GM10266 (cell line): Measurements from ENCODE around the gene SACS.

Experiments
- DNase-seq: peaks from one replicate; pipeline ENCODE4 v3.0.0; 2012; ENCODE audit errors: extremely low spot score
- TF ChIP-seq, protein P1 (sequence below): IDR thresholded peaks from 2 replicates; pipeline ENCODE4 v1.5.1; 2012; ENCODE audit warnings: mild to moderate bottlenecking, low read depth; ENCODE audit not compliant: control insufficient read depth, insufficient read depth; ENCODE audit errors: missing control alignments

SACS gene

DNA sequence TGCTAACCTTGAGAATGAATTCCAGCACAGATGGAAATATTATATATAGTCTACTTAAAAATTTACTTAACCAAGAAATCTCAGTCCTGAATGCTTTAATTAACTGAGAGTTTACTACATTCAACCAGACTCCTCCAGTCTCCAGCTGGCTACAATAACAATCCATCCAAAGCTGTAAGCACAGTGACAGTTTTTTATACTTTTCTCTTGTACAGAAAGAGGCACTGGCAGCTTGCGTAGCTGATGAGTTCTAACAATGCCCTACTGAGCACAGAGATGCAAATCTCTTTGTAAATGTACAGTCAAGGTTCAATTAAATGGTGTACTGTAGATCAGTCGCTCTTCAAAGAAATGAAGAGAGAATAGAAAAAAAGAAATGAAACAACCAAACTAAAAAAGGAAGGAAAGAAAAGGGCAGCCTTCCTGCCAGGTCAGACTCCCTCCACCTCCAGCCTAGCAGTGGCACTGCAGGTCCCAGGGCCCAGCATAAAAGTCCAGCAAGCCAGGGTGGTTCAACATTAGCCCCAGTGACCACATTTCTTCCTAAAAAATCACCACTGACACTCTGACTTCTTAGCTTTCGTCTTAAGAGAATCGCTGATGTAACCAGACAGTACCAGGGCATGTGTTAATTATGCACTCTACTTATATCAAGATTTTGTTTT, 88.4 kb downstream of the SACS start:
- TF ChIP-seq, protein P1, sequence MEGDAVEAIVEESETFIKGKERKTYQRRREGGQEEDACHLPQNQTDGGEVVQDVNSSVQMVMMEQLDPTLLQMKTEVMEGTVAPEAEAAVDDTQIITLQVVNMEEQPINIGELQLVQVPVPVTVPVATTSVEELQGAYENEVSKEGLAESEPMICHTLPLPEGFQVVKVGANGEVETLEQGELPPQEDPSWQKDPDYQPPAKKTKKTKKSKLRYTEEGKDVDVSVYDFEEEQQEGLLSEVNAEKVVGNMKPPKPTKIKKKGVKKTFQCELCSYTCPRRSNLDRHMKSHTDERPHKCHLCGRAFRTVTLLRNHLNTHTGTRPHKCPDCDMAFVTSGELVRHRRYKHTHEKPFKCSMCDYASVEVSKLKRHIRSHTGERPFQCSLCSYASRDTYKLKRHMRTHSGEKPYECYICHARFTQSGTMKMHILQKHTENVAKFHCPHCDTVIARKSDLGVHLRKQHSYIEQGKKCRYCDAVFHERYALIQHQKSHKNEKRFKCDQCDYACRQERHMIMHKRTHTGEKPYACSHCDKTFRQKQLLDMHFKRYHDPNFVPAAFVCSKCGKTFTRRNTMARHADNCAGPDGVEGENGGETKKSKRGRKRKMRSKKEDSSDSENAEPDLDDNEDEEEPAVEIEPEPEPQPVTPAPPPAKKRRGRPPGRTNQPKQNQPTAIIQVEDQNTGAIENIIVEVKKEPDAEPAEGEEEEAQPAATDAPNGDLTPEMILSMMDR, result no peak
- DNase-seq, result no peak

DNA sequence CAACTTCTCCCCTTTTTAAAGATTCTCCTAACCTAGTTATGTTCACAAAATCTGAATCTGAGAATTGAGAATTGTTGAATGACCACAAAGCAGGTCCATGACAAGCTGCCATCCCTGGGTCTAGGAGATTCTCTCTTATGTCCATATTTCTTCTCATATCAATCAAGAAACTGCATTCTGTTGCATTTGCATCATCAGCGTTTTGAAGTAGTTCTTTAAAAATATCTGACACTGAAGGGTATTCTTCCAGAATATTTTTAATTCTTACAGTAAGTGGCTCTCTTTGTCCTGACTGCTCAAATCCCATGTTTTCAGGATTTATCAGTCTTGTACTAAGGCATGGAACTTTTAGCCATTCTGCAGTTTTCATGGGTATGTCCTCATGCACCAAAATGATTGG, 94.3 kb downstream of the SACS start:
- no peak for DNase-seq
- TF ChIP-seq, protein P1, result no peak

DNA sequence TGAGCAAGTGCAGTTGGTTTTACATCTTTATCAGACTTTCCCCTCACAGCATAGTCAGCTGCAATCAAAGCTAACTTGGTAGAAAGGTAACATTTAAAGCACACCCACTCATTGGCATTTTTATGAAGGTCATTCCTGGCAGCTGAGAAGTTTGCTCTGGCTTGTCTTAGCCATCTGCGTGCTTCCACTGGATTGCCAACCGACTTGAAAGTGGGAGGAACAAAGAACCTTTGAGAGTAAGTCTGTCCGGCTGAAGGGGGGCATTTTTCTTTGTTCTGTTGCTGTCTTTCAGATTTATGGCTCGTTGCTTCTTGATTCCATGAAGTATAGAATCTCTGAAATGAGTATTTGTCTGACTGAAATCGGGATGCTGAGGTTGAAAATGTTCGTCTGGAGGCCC, 103.1 kb downstream of the SACS start:
- DNase-seq, result no peak
- TF ChIP-seq, protein P1, result no peak

DNA sequence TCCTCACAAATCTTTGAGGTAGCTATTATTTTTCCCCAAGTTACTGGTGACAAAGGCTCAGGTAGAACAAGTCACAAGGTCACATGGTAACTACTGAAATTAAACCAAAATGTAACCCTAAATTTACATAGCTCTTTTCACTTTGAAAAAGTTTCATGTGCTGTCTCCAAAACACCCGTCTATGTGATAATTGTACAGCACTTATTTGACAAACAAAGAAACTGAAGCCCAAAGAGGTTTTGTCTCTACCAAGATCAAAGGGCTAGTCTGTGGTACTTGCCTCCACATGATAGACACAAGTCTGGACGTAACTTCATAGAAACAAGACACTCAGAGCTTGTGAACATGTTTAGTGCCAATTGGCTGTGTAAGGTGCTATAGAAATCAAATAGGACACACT, 108.3 kb downstream of the SACS start:
- peak; percentile 17 for DNase-seq
- TF ChIP-seq, protein P1, result no peak

DNA sequence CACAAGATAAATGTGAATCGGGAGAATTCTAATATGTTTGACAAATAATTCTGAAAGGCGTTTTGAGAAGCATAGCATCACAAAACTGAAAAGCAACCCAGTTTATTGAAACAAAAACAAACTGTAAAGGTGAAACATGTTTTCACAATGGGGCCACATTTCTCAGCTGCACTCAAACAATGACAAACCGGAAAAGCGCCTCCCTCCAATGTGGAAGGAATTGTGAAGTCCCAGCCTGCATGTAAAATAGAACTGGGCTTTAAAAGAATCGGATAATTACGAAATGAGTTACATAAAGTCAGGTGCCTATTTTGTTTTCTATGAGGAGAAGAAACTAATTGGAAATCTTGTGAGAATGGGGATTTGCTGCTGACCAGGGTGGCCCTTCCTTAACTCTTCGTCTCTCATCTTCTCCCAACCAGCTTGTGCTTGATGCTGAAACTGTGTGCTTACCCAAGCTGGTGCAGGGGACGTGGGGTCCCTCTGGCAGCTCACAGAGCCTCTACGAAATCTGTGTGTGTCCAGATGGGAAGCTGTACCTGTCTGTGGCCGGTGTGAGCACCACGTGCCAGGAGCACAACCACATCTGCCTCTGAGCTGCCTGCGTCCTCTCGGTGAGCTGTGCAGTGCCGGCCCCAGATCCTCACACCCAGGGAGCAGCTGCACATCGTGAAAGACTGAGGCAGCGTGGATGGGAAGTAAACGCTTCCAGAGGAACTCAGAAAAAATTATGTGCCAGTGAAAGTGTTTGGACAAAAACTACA, 109.4 kb downstream of the SACS start:
- DNase-seq, result no peak
- TF ChIP-seq, protein P1, result no peak

DNA sequence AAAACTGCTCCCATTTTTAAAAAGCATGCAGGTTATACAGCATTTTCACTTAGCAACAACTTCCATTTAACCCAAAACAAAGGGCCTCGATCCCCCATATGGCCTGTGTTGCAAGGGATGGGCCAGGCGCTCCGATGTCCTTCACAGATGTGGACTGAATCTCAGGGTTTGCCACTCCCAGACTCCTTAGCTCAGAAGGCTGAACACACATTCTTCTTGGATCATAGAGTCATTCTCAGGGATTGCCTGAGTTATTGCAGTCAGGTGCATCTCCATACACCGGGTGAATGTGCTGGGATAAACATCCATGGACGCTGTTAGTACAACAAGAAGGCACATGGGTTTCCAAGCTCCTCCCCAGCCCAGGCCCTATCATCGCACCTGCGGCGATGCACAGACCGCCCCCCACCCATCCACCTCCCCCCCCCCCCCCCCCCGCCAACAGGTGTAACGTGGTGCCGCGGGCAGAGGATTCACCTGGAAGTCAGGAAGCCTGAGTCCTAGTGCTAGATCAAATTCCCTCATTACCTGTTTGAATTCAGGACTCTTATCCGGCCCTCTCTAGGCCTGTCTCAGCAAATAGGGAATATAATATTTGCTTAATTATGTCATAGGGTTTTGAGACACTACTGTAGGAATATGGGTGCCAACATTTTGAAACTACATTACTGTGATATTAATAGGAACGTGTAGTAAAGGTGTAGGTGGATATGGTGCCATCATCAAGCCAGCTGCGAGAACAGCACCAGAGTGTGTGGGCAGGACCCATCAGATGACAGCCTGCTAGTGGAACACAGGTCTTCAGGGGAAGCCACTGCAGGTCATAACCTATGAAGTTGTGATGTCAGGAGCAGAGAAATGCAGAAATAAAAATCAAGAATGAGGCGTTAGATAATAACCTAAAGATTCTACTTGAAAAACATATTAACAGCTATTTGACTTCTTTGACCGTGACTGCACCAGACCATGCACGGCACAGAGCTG, 110.9 kb downstream of the SACS start:
- peak; percentile 9 for DNase-seq
- TF ChIP-seq, protein P1, result no peak
